H1 (cell line): ENCODE data around the gene PLCB2.

Experiments
- ATF2 ChIP-seq: IDR thresholded peaks from 2 replicates; pipeline ENCODE4 v1.6.1; 2012; ENCODE audit warnings: low read length, inconsistent platforms
- BCL11A ChIP-seq, 2 experiments: IDR thresholded peaks; one replicate each; pipeline ENCODE4 v1.6.1; 2011; ENCODE audit warnings: low read depth in 2 of 2, low read length in 2 of 2, mild to moderate bottlenecking in 2 of 2
- CTCF ChIP-seq, 3 experiments: IDR thresholded peaks; 1 replicate in 2 of 3; 2 replicates in 1 of 3; pipeline versions ENCODE4 v1.5.1 to v1.6.1; 2011; ENCODE audit warnings: low read length in 3 of 3, mild to moderate bottlenecking in 3 of 3, inconsistent platforms in 2 of 3, low read depth in 1 of 3, moderate library complexity in 1 of 3; ENCODE audit not compliant: insufficient read depth in 1 of 3; ENCODE audit errors: control extremely low read depth in 1 of 3
- FOSL1 ChIP-seq: IDR thresholded peaks from 2 replicates; pipeline ENCODE4 v1.6.1; 2011; ENCODE audit warnings: mild to moderate bottlenecking, low read depth, low read length, moderate library complexity; ENCODE audit not compliant: insufficient read depth
- GTF2F1 ChIP-seq: IDR thresholded peaks from 2 replicates; pipeline ENCODE4 v1.6.1; 2012; ENCODE audit warnings: low read depth, low read length, improper control_type of control experiment, borderline replicate concordance
- HDAC6 ChIP-seq: IDR thresholded peaks from one replicate; pipeline ENCODE4 v1.7.1; 2012; ENCODE audit warnings: low read depth, mild to moderate bottlenecking, inconsistent platforms, low read length, moderate library complexity
- MAFK ChIP-seq: IDR thresholded peaks from 2 replicates; pipeline ENCODE4 v1.6.1; 2012; ENCODE audit warnings: low read depth, mild to moderate bottlenecking, improper control_type of control experiment, low read length
- NRF1 ChIP-seq: IDR thresholded peaks from 2 replicates; pipeline ENCODE4 v1.6.1; 2011; ENCODE audit warnings: mild to moderate bottlenecking, low read depth, low read length, improper control_type of control experiment
- POLR2A ChIP-seq, 2 experiments: IDR thresholded peaks; 1 replicate in 1 of 2; 2 replicates in 1 of 2; pipeline ENCODE4 v1.6.1; 2011; ENCODE audit warnings: low read depth in 2 of 2, low read length in 2 of 2, mild to moderate bottlenecking in 2 of 2; ENCODE audit errors: control extremely low read depth in 1 of 2
- POLR2AphosphoS5 ChIP-seq: IDR thresholded peaks from 2 replicates; pipeline ENCODE4 v1.6.1; 2011; ENCODE audit warnings: low read depth, low read length
- RAD21 ChIP-seq, 2 experiments: IDR thresholded peaks in 1 of 2; conservative IDR thresholded peaks in 1 of 2; 2 replicates each; pipeline ENCODE4 v1.6.1; 2011; ENCODE audit warnings: low read depth in 2 of 2, low read length in 2 of 2, improper control_type of control experiment in 1 of 2, inconsistent platforms in 1 of 2, mild to moderate bottlenecking in 1 of 2, moderate library complexity in 1 of 2
- SIRT6 ChIP-seq: IDR thresholded peaks from one replicate; pipeline ENCODE4 v1.7.1; 2012; ENCODE audit warnings: low read length, inconsistent platforms
- SP4 ChIP-seq: IDR thresholded peaks from 2 replicates; pipeline ENCODE4 v1.6.1; 2012; ENCODE audit warnings: low read length, inconsistent platforms

GRCh38 chr15:40277471-40277870 lies 30.3 kb downstream of the PLCB2 start:
- no peak for TF ChIP-seq POLR2A (IDR thresholded peaks at IDR 0.05; ENCODE audit: control extremely low read depth in 1 of 2, low read depth in 2 of 2, low read length in 2 of 2)
- no peak for TF ChIP-seq POLR2AphosphoS5
- no peak for TF ChIP-seq CTCF (IDR thresholded peaks at IDR 0.05; ENCODE audit: control extremely low read depth in 1 of 3, insufficient read depth in 1 of 3, low read depth in 1 of 3, low read length in 3 of 3)
- TF ChIP-seq GTF2F1 = no peak
- TF ChIP-seq FOSL1 = no peak
- no peak for TF ChIP-seq NRF1
- TF ChIP-seq RAD21 (IDR thresholded peaks at IDR 0.05 in 1 of 2, conservative IDR thresholded peaks at IDR 0.05 in 1 of 2; ENCODE audit: low read depth in 2 of 2, low read length in 2 of 2) = no peak
- TF ChIP-seq SP4 = no peak
- no peak for TF ChIP-seq ATF2
- no peak for TF ChIP-seq MAFK
- no peak for TF ChIP-seq BCL11A (IDR thresholded peaks at IDR 0.05; ENCODE audit: low read depth in 2 of 2, low read length in 2 of 2)
- no peak for TF ChIP-seq SIRT6
- no peak for TF ChIP-seq HDAC6
